ENCODE results near the gene DALRD3.

The DALRD3 gene

GRCh38 chr3:49017971-49018706 lies at the start of gene DALRD3:
Gene DALRD3, minus strand, starts transcription at chr3:49018580. Its CDS starts 16 bp downstream, at chr3:49018564.
- DNase-seq = peak; percentile 67 to 85 (median 76)

- no peak for DNase-seq
Observed at GRCh38 chr3:49058011-49058410, 39.6 kb upstream of the DALRD3 start.

GRCh38 chr3:49057268-49057667 lies 38.9 kb upstream of the DALRD3 start:
- DNase-seq = no peak

- DNase-seq = no peak
Observed at GRCh38 chr3:49054344-49054862, 36.0 kb upstream of the DALRD3 start.

- DNase-seq = no peak
Observed at GRCh38 chr3:49053543-49053942, 35.2 kb upstream of the DALRD3 start.

- DNase-seq = no peak
Observed at GRCh38 chr3:49035281-49035680, 16.9 kb upstream of the DALRD3 start.

GRCh38 chr3:49034650-49035049 lies 16.3 kb upstream of the DALRD3 start:
- no peak for DNase-seq

- DNase-seq = no peak
Observed at GRCh38 chr3:49032646-49033304, 14.4 kb upstream of the DALRD3 start.

GRCh38 chr3:49030321-49030720 lies 11.9 kb upstream of the DALRD3 start:
- DNase-seq = no peak

- no peak for DNase-seq
Observed at GRCh38 chr3:49029563-49029884, 11.1 kb upstream of the DALRD3 start.

- peak; percentile 84 to 90 (median 89) for DNase-seq
Observed at GRCh38 chr3:49028673-49029562, 10.5 kb upstream of the DALRD3 start, which contains the start of gene IMPDH2. Gene IMPDH2, minus strand, starts transcription at chr3:49029398. Its CDS starts 48 bp downstream, at chr3:49029350.

- DNase-seq = peak in 1 of 3 experiments; percentile 26
Observed at GRCh38 chr3:49028298-49028672, 9.9 kb upstream of the DALRD3 start.

GRCh38 chr3:49027634-49028033 lies 9.3 kb upstream of the DALRD3 start:
- no peak for DNase-seq

- no peak for DNase-seq
Observed at GRCh38 chr3:49026536-49026935, 8.2 kb upstream of the DALRD3 start.

- DNase-seq = no peak
Observed at GRCh38 chr3:49025793-49026520, 7.6 kb upstream of the DALRD3 start.

- DNase-seq = no peak
Observed at GRCh38 chr3:49025005-49025792, 6.8 kb upstream of the DALRD3 start.

GRCh38 chr3:49024449-49024848 lies 6.1 kb upstream of the DALRD3 start:
- no peak for DNase-seq

- DNase-seq = no peak
Observed at GRCh38 chr3:49023775-49024174, 5.4 kb upstream of the DALRD3 start.

GRCh38 chr3:49022688-49023171 lies 4.3 kb upstream of the DALRD3 start:
- no peak for DNase-seq

- DNase-seq = peak; percentile 94 to 98 (median 97)
Observed at GRCh38 chr3:49021813-49022687, 3.7 kb upstream of the DALRD3 start, which contains the start of gene NDUFAF3. Gene NDUFAF3, plus strand, starts transcription at chr3:49022121. Its CDS starts 24 bp downstream, at chr3:49022145.
